ENCODE results near the gene TEX11.

Gene TEX11

GRCh38 chrX:70496491-70496890 is 412.0 kb downstream of the TEX11 start:
- H3K4me3 ChIP-seq (ENCODE audit: low read depth, low read length), result no peak overlapping the region
- TF ChIP-seq POLR2A (IDR thresholded peaks at IDR 0.05; ENCODE audit: extremely low read depth, insufficient read length) (no peak), MYC (IDR thresholded peaks at IDR 0.05; ENCODE audit: low read depth, low read length) (no peak), MAX (IDR thresholded peaks at IDR 0.05; ENCODE audit: low read depth, low read length) (no peak)
- TF ChIP-seq, protein P1, sequence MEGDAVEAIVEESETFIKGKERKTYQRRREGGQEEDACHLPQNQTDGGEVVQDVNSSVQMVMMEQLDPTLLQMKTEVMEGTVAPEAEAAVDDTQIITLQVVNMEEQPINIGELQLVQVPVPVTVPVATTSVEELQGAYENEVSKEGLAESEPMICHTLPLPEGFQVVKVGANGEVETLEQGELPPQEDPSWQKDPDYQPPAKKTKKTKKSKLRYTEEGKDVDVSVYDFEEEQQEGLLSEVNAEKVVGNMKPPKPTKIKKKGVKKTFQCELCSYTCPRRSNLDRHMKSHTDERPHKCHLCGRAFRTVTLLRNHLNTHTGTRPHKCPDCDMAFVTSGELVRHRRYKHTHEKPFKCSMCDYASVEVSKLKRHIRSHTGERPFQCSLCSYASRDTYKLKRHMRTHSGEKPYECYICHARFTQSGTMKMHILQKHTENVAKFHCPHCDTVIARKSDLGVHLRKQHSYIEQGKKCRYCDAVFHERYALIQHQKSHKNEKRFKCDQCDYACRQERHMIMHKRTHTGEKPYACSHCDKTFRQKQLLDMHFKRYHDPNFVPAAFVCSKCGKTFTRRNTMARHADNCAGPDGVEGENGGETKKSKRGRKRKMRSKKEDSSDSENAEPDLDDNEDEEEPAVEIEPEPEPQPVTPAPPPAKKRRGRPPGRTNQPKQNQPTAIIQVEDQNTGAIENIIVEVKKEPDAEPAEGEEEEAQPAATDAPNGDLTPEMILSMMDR (IDR thresholded peaks at IDR 0.05; ENCODE audit: low read depth, low read length), result no peak
- DNase-seq (ENCODE audit: low read depth), result no peak

DNA sequence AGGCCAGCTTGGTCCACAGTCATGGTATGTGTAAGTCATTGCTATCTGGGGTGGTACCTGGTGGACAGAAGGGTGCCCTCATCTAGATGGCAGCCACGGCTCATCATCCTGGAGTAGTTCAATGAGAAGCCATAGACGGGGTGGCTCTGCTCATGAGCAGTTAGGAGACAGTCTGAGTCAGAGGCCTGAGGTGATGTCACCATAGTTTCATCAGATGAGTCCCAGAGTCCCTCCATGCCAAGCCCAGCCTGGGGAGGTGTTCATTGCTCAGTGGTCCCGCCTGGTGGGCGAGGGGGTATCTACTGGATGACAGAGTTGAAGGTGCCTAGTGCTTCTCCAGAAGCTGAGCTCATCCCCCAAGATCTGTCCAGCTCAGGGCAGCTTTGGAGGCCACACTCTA is 414.1 kb downstream of the TEX11 start:
- no peak overlapping the region for H3K4me3 ChIP-seq (ENCODE audit: low read depth, low read length)
- TF ChIP-seq, protein P1 (IDR thresholded peaks at IDR 0.05; ENCODE audit: low read depth, low read length), result no peak
- no peak for TF ChIP-seq MYC (IDR thresholded peaks at IDR 0.05; ENCODE audit: low read depth, low read length)
- no peak for TF ChIP-seq MAX (IDR thresholded peaks at IDR 0.05; ENCODE audit: low read depth, low read length)
- TF ChIP-seq POLR2A (IDR thresholded peaks at IDR 0.05; ENCODE audit: extremely low read depth, insufficient read length), result no peak
- peak; percentile 14 for DNase-seq (ENCODE audit: low read depth)

DNA sequence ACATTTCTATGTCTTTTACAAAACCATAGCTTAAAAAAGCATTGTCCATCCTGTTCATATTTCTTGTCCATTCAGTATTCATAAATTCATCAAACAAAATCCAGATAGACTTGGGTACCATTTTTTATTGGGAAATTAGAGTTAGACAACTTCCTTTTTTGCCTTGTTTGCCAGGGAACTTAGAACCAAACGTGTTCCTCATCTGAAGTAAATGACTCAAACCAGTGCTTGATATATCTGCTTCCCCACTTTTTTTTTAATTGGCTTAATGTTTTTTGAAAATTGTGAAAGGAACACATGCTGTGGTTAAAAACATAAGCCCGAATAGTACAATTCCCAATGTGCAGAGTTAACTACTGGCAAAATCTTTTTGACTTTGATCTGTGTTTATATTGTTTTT is 419.7 kb downstream of the TEX11 start:
- TF ChIP-seq, protein P1 (IDR thresholded peaks at IDR 0.05; ENCODE audit: low read depth, low read length), result no peak
- no peak for TF ChIP-seq MYC (IDR thresholded peaks at IDR 0.05; ENCODE audit: low read depth, low read length)
- no peak for TF ChIP-seq POLR2A (IDR thresholded peaks at IDR 0.05; ENCODE audit: extremely low read depth, insufficient read length)
- no peak for TF ChIP-seq MAX (IDR thresholded peaks at IDR 0.05; ENCODE audit: low read depth, low read length)
- no peak for DNase-seq (ENCODE audit: low read depth)
- no peak overlapping the region for H3K4me3 ChIP-seq (ENCODE audit: low read depth, low read length)

DNA sequence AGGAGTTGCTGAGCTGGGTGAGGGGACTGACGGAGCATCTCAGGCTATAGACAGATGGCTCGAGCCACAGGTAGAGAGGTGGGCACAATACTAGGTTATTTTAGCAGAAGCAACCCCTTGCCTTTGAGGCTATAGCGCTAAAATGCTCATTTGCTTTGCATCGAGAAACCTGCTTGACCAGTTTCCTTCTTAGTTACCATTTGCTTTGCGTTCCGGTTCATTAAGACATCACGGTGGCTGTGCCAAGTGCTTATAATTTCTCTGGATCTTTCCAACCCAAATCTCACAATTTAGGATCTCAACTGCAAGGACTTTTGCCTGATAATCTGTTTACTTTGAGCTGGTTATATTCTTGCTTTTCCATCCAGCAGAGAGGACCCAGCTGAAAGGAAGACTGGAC is 423.0 kb downstream of the TEX11 start:
- TF ChIP-seq, protein P1 (IDR thresholded peaks at IDR 0.05; ENCODE audit: low read depth, low read length), result no peak
- no peak for TF ChIP-seq MAX (IDR thresholded peaks at IDR 0.05; ENCODE audit: low read depth, low read length)
- TF ChIP-seq POLR2A (IDR thresholded peaks at IDR 0.05; ENCODE audit: extremely low read depth, insufficient read length), result no peak
- TF ChIP-seq MYC (IDR thresholded peaks at IDR 0.05; ENCODE audit: low read depth, low read length), result no peak
- no peak overlapping the region for H3K4me3 ChIP-seq (ENCODE audit: low read depth, low read length)
- no peak for DNase-seq (ENCODE audit: low read depth)

GRCh38 chrX:70482300-70482699 is 426.2 kb downstream of the TEX11 start:
- TF ChIP-seq MYC (IDR thresholded peaks at IDR 0.05; ENCODE audit: low read depth, low read length), result no peak
- TF ChIP-seq, protein P1 (IDR thresholded peaks at IDR 0.05; ENCODE audit: low read depth, low read length), result no peak
- TF ChIP-seq POLR2A (IDR thresholded peaks at IDR 0.05; ENCODE audit: extremely low read depth, insufficient read length), result no peak
- no peak for DNase-seq (ENCODE audit: low read depth)
- no peak overlapping the region for H3K4me3 ChIP-seq (ENCODE audit: low read depth, low read length)

Measured in NB4 (cell line).